Mesenchymal stem cell (in vitro differentiated cells and primary cell): Measurements from ENCODE around the gene ABLIM2.
A peak's percentile ranks its signal among the peaks of the same experiment; 100 is the strongest.

Source experiments
- DNase-seq: peaks from one replicate; pipeline ENCODE4 v3.0.0-alpha.2; 2013
- H2AFZ ChIP-seq: one replicate; pipeline ENCODE4 v1.6.1; 2013; ENCODE audit warnings: low read depth, mild to moderate bottlenecking, control low read depth, inconsistent platforms, low read length, moderate library complexity
- H2AK5ac ChIP-seq: 2 replicates; pipeline ENCODE4 v1.6.1; 2013; ENCODE audit warnings: low read length, moderate library complexity, mild to moderate bottlenecking, inconsistent platforms; ENCODE audit not compliant: severe bottlenecking
- H2BK120ac ChIP-seq: one replicate; pipeline ENCODE4 v1.6.1; 2013; ENCODE audit warnings: low read depth, mild to moderate bottlenecking, inconsistent platforms, low read length, moderate library complexity
- H2BK12ac ChIP-seq, 2 experiments: one replicate each; pipeline ENCODE4 v1.6.1; 2013; ENCODE audit warnings: inconsistent platforms in 2 of 2, low read length in 2 of 2, mild to moderate bottlenecking in 2 of 2, moderate library complexity in 2 of 2, control low read depth in 1 of 2
- H2BK15ac ChIP-seq: one replicate; pipeline ENCODE4 v1.6.1; 2013; ENCODE audit warnings: mild to moderate bottlenecking, low read depth, inconsistent platforms; ENCODE audit not compliant: poor library complexity, severe bottlenecking
- H2BK5ac ChIP-seq: 2 replicates; pipeline ENCODE4 v1.6.1; 2013; ENCODE audit warnings: low read depth, mild to moderate bottlenecking, low read length, control low read depth, inconsistent platforms; ENCODE audit not compliant: poor library complexity, severe bottlenecking
- H3K14ac ChIP-seq, 2 experiments: one replicate each; pipeline ENCODE4 v1.6.1; 2013; ENCODE audit warnings: inconsistent platforms in 2 of 2, low read length in 2 of 2, control low read depth in 1 of 2, mild to moderate bottlenecking in 1 of 2, moderate library complexity in 1 of 2
- H3K18ac ChIP-seq, 2 experiments: one replicate each; pipeline ENCODE4 v1.6.1; 2013; ENCODE audit warnings: inconsistent platforms in 2 of 2, low read length in 2 of 2, control low read depth in 1 of 2, low read depth in 1 of 2, mild to moderate bottlenecking in 1 of 2
- H3K23ac ChIP-seq, 2 experiments: one replicate each; pipeline ENCODE4 v1.6.1; 2013; ENCODE audit warnings: inconsistent platforms in 2 of 2, low read length in 2 of 2, mild to moderate bottlenecking in 2 of 2, moderate library complexity in 2 of 2, control low read depth in 1 of 2
- H3K27ac ChIP-seq: 2 replicates; pipeline ENCODE4 v1.5.1; 2013; ENCODE audit warnings: mild to moderate bottlenecking, moderate library complexity, low read length, control low read depth, inconsistent platforms; ENCODE audit not compliant: poor library complexity, severe bottlenecking
- H3K27me3 ChIP-seq, 2 experiments: 2 replicates each; pipeline versions ENCODE4 v1.6.1 to v1.7.0; 2013; ENCODE audit warnings: low read length in 2 of 2, mild to moderate bottlenecking in 2 of 2, moderate library complexity in 2 of 2, control low read depth in 1 of 2, inconsistent platforms in 1 of 2; ENCODE audit not compliant: control insufficient read depth in 1 of 2, insufficient read depth in 1 of 2
- H3K36me3 ChIP-seq, 2 experiments: 2 replicates each; pipeline versions ENCODE4 v1.6.1 to v1.7.0; 2013; ENCODE audit warnings: low read length in 2 of 2, control low read depth in 1 of 2, inconsistent platforms in 1 of 2, low read depth in 1 of 2, mild to moderate bottlenecking in 1 of 2; ENCODE audit not compliant: insufficient read depth in 2 of 2, control insufficient read depth in 1 of 2
- H3K4ac ChIP-seq, 2 experiments: one replicate each; pipeline ENCODE4 v1.6.1; 2013; ENCODE audit warnings: inconsistent platforms in 2 of 2, low read length in 2 of 2, mild to moderate bottlenecking in 2 of 2, moderate library complexity in 2 of 2, control low read depth in 1 of 2, low read depth in 1 of 2
- H3K4me1 ChIP-seq: 2 replicates; pipeline ENCODE4 v1.6.1; 2013; ENCODE audit warnings: low read depth, low read length, control low read depth; ENCODE audit not compliant: control insufficient read depth, insufficient read depth
- H3K4me2 ChIP-seq: 2 replicates; pipeline ENCODE4 v1.6.1; 2013; ENCODE audit warnings: low read length, mild to moderate bottlenecking, inconsistent platforms; ENCODE audit not compliant: poor library complexity, severe bottlenecking
- H3K4me3 ChIP-seq, 2 experiments: 2 replicates each; pipeline versions ENCODE4 v1.5.1 to v1.7.0; 2013; ENCODE audit warnings: low read length in 2 of 2, mild to moderate bottlenecking in 2 of 2, control low read depth in 1 of 2, low read depth in 1 of 2; ENCODE audit not compliant: insufficient read depth in 1 of 2
- H3K79me1 ChIP-seq: replicated peaks from 2 replicates; pipeline ENCODE4 v1.6.1; 2013; ENCODE audit warnings: mild to moderate bottlenecking, control low read depth, low read length, inconsistent platforms; ENCODE audit not compliant: poor library complexity, severe bottlenecking
- H3K9ac ChIP-seq: 2 replicates; pipeline ENCODE4 v1.7.0; 2013; ENCODE audit warnings: mild to moderate bottlenecking, low read length, moderate library complexity
- H3K9me3 ChIP-seq: 2 replicates; pipeline ENCODE4 v1.7.0; 2013; ENCODE audit warnings: mild to moderate bottlenecking, low read length; ENCODE audit not compliant: control insufficient read depth
- H4K8ac ChIP-seq: one replicate; pipeline ENCODE4 v1.6.1; 2013; ENCODE audit warnings: inconsistent platforms, mild to moderate bottlenecking, low read length, moderate library complexity
- H4K91ac ChIP-seq: one replicate; pipeline ENCODE4 v1.6.1; 2013; ENCODE audit warnings: mild to moderate bottlenecking, low read length, inconsistent platforms
- WGBS: methylation state at CpG from one replicate; pipeline ENCODE4 v1.1.7; 2013; ENCODE audit warnings: mixed read lengths; 5-methylcytosine and 5-hydroxymethylcytosine counted together

The ABLIM2 gene

DNA sequence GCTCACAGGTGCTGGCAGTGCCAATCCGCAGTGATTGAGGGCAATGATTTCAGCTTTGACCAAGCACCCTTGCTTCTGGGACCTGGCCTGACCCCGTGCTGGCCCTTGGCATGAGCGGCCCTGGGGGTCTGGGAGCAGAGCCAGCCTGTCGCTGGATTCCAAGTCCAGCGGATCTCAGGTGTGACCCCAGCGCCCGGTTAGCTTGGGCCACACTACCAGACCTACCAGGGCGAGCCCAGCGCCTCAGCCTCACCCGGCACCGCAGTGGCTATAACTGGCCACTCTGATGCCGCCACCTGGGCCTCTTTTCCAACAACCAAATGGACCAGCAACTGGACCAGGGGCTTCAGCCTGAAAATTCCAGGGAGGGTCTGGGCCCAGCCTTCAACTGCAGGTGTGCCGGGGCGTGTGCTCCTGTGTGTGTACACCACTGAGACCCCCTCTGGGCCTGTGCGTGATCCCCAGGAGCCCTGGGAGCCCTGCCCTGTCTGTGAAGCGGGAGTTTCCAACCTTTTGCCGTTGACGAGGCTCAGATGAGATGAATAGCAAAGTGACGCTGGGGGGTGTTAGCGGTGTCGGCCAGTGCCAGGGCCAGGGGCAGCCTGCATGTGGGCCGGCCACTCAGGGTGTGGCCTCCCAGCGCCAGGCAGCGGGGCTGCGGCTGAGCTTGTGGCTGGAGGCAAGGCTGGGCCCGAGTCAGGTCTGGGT lies 41.1 kb upstream of the ABLIM2 start:
- Histone ChIP-seq H2BK5ac (peak overlapping the region; percentile 8), H3K4ac (peak overlapping the region; percentile 84 to 92), H2AFZ (peak overlapping the region; percentile 7), H2AK5ac (peak overlapping the region; percentile 7), H3K79me1 (peaks cover 25% of the 10 kb centered on the region), H4K91ac (peak overlapping the region; percentile 98), H2BK12ac (peak overlapping the region; percentile 97 to 98), H3K27me3 (peaks cover 0 to 17% of the 10 kb centered on the region in 2 experiments), H3K14ac (peak overlapping the region in 1 of 2 experiments; percentile 96), H3K4me3 (peak overlapping the region; percentile 45 to 73), H3K4me1 (peaks cover 57% of the 10 kb centered on the region), H3K23ac (peak overlapping the region in 1 of 2 experiments; percentile 14), H3K9ac (peak overlapping the region; percentile 80), H3K18ac (peak overlapping the region; percentile 95 to 97), H3K4me2 (peak overlapping the region; percentile 71), H3K27ac (peak overlapping the region; percentile 18), H3K36me3 (peaks cover 0 to 11% of the 10 kb centered on the region in 2 experiments), H2BK120ac (peak overlapping the region; percentile 96), H4K8ac (peak overlapping the region; percentile 95), H3K9me3 (no peaks in the 10 kb centered on the region), H2BK15ac (peak overlapping the region; percentile 99)
- WGBS: 90% methylated on average over 26 of the region's 26 CpGs
- no peak for DNase-seq

DNA sequence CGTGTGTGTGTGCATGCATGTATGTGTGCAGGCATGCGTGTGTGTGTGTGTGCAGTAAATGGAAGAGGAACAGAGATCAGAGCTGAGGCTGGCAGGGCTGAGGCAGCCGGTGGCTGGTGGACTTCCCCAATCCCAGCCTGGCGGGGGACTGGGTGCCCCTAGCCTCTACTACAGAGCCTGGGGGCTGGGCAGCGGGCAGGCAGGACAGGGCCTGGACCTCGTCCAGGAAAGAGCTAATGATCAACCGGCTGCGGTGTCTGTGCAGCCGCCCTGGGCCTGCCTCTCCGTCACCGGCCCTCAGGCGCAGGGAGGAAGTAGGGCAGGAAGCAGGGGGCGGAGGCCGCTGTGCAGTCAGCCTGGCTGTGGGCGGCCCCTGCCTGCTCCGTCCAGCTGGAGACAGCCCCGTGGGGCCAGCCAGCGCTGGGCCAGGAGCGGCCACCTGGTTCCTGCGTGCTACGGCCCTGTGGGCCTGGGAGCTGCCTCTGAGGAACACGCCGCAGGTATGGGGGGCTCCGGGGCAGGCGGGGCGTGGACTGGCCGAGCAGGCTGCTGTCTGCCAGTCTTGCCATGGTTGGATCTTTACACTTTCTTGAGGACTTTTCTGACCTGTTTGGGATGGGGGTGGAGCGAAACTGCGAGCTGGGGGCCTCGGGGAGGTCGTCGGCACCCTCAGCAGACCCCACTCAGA lies 40.4 kb upstream of the ABLIM2 start, which contains the start of gene SH3TC1:
Gene SH3TC1 (plus strand): TSS at position 385 of the 688 bp plus-strand sequence. CDS start 5,905 bp downstream, outside the sequence.
- peak within 1 kb of the TSS; percentile 97 for H4K8ac ChIP-seq
- peak within 1 kb of the TSS; percentile 88 for H2AK5ac ChIP-seq
- H3K23ac ChIP-seq: peak within 1 kb of the TSS in 1 of 2 experiments; percentile 14
- H3K4me1 ChIP-seq: peaks cover 62% of the 10 kb centered on the region
- peak within 1 kb of the TSS; percentile 45 to 73 for H3K4me3 ChIP-seq
- H2AFZ ChIP-seq: peak within 1 kb of the TSS; percentile 7
- peaks cover 25% of the 10 kb centered on the region for H3K79me1 ChIP-seq
- H3K36me3 ChIP-seq: peaks cover 0 to 6% of the 10 kb centered on the region in 2 experiments
- H4K91ac ChIP-seq: peak within 1 kb of the TSS; percentile 98
- H2BK15ac ChIP-seq: peak within 1 kb of the TSS; percentile 99
- H3K27me3 ChIP-seq: peaks cover 0 to 23% of the 10 kb centered on the region in 2 experiments
- peak within 1 kb of the TSS; percentile 90 to 92 for H3K4ac ChIP-seq
- peak within 1 kb of the TSS; percentile 97 to 98 for H2BK12ac ChIP-seq
- peak within 1 kb of the TSS; percentile 71 for H3K4me2 ChIP-seq
- peak within 1 kb of the TSS; percentile 18 for H3K27ac ChIP-seq
- peak within 1 kb of the TSS; percentile 95 to 97 for H3K18ac ChIP-seq
- H2BK120ac ChIP-seq: peak within 1 kb of the TSS; percentile 96
- peak; percentile 94 for DNase-seq
- peak within 1 kb of the TSS; percentile 80 for H3K9ac ChIP-seq
- no peaks in the 10 kb centered on the region for H3K9me3 ChIP-seq
- 22% methylated on average over 32 of the region's 32 CpGs for WGBS
- H2BK5ac ChIP-seq: peak within 1 kb of the TSS; percentile 8
- peak within 1 kb of the TSS in 1 of 2 experiments; percentile 96 for H3K14ac ChIP-seq

DNA sequence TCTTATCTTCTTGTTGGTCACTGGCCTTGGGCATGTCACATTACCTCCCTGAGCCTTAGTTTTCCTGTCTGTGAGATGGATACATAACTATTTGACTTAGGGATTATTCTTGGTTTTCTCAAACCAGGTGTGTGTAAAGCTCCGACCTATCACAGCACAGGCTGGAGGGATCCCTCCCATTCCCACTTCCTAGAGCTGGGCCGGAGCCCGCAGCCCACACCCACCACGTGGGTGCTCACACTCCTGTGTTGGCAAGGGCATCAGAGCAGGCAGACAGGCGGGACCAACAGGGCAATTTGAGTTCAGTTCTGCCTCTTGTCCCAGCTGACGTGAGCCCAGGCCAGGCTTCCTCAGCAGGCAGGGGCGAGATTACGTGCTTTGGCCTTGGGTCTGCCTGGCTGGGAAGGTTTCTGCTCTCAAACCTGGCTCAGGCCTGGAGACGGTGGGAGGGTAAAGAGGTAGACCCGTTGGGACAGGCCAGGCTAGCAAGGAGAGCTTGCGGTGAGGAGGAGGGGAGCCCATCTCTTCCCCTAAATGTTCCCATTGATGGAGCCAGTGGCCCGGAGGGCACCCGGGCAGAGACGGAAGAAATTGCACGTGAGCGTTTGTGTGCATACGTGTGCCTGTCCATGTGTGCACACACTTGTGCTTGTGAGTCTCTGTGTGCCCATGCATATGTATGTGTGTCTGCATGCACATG lies 39.7 kb upstream of the ABLIM2 start:
- DNase-seq: no peak
- Histone ChIP-seq H3K27ac (no peak overlapping the region), H3K9me3 (no peaks in the 10 kb centered on the region), H3K4me1 (peaks cover 66% of the 10 kb centered on the region), H3K14ac (peak overlapping the region in 1 of 2 experiments; percentile 53), H2BK12ac (peak overlapping the region; percentile 93 to 96), H3K9ac (peak overlapping the region; percentile 80), H2BK15ac (peak overlapping the region; percentile 50), H4K8ac (peak overlapping the region; percentile 97), H4K91ac (peak overlapping the region; percentile 98), H2BK5ac (no peak overlapping the region), H3K23ac (no peak overlapping the region), H3K27me3 (peaks cover 0 to 29% of the 10 kb centered on the region in 2 experiments), H2AK5ac (peak overlapping the region; percentile 88), H3K18ac (peak overlapping the region; percentile 93 to 94), H2AFZ (no peak overlapping the region), H3K4ac (peak overlapping the region; percentile 81 to 90), H3K4me2 (peak overlapping the region; percentile 40), H3K36me3 (no peaks in the 10 kb centered on the region), H3K4me3 (no peak overlapping the region), H3K79me1 (peaks cover 20% of the 10 kb centered on the region), H2BK120ac (peak overlapping the region; percentile 90)
- WGBS: 94% methylated on average over 17 of the region's 17 CpGs
